Measurements from ENCODE around the gene MAP2K3. TPM values are rescaled to one million over a fixed set of nuclear protein-coding genes. Genes with fewer than 3 reads are reported as not detected.
"Not testable (repeated sequence)": the region's sequence is repeated elsewhere in the genome, so short reads cannot be mapped to it uniquely, and the experiment has no call there.

The MAP2K3 gene
- polyA plus RNA-seq, 1 donor (not counting 4 experiments of a cell fraction or from before 2014, with no cell fraction given) = 22.4 TPM

- dilution Hi-C loops (cut with MboI; ENCODE audit: extremely low pct_ligation_motif_present, low sequenced_read_pairs) = no loop called here
- Histone ChIP-seq H3K36me3 (ENCODE audit: control insufficient read depth in 2 of 2, extremely low read depth in 1 of 2, insufficient read depth in 2 of 2, low read length in 2 of 2) (no peaks in the 10 kb centered on the region), H3K9me1 (ENCODE audit: control insufficient read depth, extremely low read depth, insufficient read depth, low read length) (no peaks in the 10 kb centered on the region), H3K4me1 (ENCODE audit: control insufficient read depth, extremely low read depth, insufficient read depth, low read length) (no peaks in the 10 kb centered on the region), H3K9me3 (ENCODE audit: control insufficient read depth, low read depth, low read length) (peaks cover 2% of the 10 kb centered on the region), H3K27ac (ENCODE audit: control insufficient read depth, insufficient read depth, low read length) (no peak overlapping the region), H4K20me1 (ENCODE audit: control insufficient read depth, extremely low read depth, insufficient read depth, low read length) (no peaks in the 10 kb centered on the region), H3K79me2 (ENCODE audit: control insufficient read depth, insufficient read depth, low read length) (no peaks in the 10 kb centered on the region), H3K27me3 (ENCODE audit: control insufficient read depth, extremely low read depth, insufficient read depth, low read length) (no peaks in the 10 kb centered on the region), H3K9ac (ENCODE audit: control insufficient read depth, extremely low read depth, insufficient read depth, low read length) (no peak overlapping the region), H3K4me3 (ENCODE audit: control insufficient read depth in 2 of 3, extremely low read depth in 1 of 3, insufficient read depth in 2 of 3, low read depth in 1 of 3, low read length in 3 of 3) (no peak overlapping the region), H3K4me2 (ENCODE audit: control insufficient read depth, extremely low read depth, insufficient read depth, low read depth, low read length) (no peak overlapping the region), H2AFZ (ENCODE audit: control insufficient read depth, low read length) (no peak overlapping the region)
- no peak for DNase-seq (ENCODE audit: low read depth, low spot score)
- TF ChIP-seq CTCF (optimal IDR thresholded peaks at IDR 0.05 in 1 of 3, IDR thresholded peaks at IDR 0.05 in 1 of 3, conservative IDR thresholded peaks at IDR 0.05 in 1 of 3; ENCODE audit: extremely low read depth in 1 of 3, insufficient read depth in 2 of 3, low read length in 3 of 3) = no peak
- TF ChIP-seq EZH2 (IDR thresholded peaks at IDR 0.05; ENCODE audit: low read length) = no peak
- FAIRE-seq = no peak
Observed at GRCh38 chr17:21330436-21331160, 46.1 kb downstream of the MAP2K3 start.

- H3K27ac ChIP-seq (ENCODE audit: control insufficient read depth, insufficient read depth, low read length); dilution Hi-C loops (cut with MboI; ENCODE audit: extremely low pct_ligation_motif_present, low sequenced_read_pairs); H4K20me1 ChIP-seq (ENCODE audit: control insufficient read depth, extremely low read depth, insufficient read depth, low read length); H3K36me3 ChIP-seq (ENCODE audit: control insufficient read depth in 2 of 2, extremely low read depth in 1 of 2, insufficient read depth in 2 of 2, low read length in 2 of 2); H3K27me3 ChIP-seq (ENCODE audit: control insufficient read depth, extremely low read depth, insufficient read depth, low read length); H3K9ac ChIP-seq (ENCODE audit: control insufficient read depth, extremely low read depth, insufficient read depth, low read length); DNase-seq (ENCODE audit: low read depth, low spot score); H2AFZ ChIP-seq (ENCODE audit: control insufficient read depth, low read length); H3K9me1 ChIP-seq (ENCODE audit: control insufficient read depth, extremely low read depth, insufficient read depth, low read length); H3K79me2 ChIP-seq (ENCODE audit: control insufficient read depth, insufficient read depth, low read length); H3K9me3 ChIP-seq (ENCODE audit: control insufficient read depth, low read depth, low read length); H3K4me3 ChIP-seq (ENCODE audit: control insufficient read depth in 2 of 3, extremely low read depth in 1 of 3, insufficient read depth in 2 of 3, low read depth in 1 of 3, low read length in 3 of 3); H3K4me1 ChIP-seq (ENCODE audit: control insufficient read depth, extremely low read depth, insufficient read depth, low read length); H3K4me2 ChIP-seq (ENCODE audit: control insufficient read depth, extremely low read depth, insufficient read depth, low read depth, low read length); FAIRE-seq: not testable (repeated sequence)
Observed at GRCh38 chr17:21336541-21337294, 52.2 kb downstream of the MAP2K3 start.

GRCh38 chr17:21337981-21338625, 53.6 kb downstream of the MAP2K3 start:
- H3K9ac ChIP-seq (ENCODE audit: control insufficient read depth, extremely low read depth, insufficient read depth, low read length); dilution Hi-C loops (cut with MboI; ENCODE audit: extremely low pct_ligation_motif_present, low sequenced_read_pairs); H2AFZ ChIP-seq (ENCODE audit: control insufficient read depth, low read length); H3K36me3 ChIP-seq (ENCODE audit: control insufficient read depth in 2 of 2, extremely low read depth in 1 of 2, insufficient read depth in 2 of 2, low read length in 2 of 2); H3K4me3 ChIP-seq (ENCODE audit: control insufficient read depth in 2 of 3, extremely low read depth in 1 of 3, insufficient read depth in 2 of 3, low read depth in 1 of 3, low read length in 3 of 3); DNase-seq (ENCODE audit: low read depth, low spot score); H3K27ac ChIP-seq (ENCODE audit: control insufficient read depth, insufficient read depth, low read length); FAIRE-seq; H3K9me3 ChIP-seq (ENCODE audit: control insufficient read depth, low read depth, low read length); H3K9me1 ChIP-seq (ENCODE audit: control insufficient read depth, extremely low read depth, insufficient read depth, low read length); H3K27me3 ChIP-seq (ENCODE audit: control insufficient read depth, extremely low read depth, insufficient read depth, low read length); H3K4me2 ChIP-seq (ENCODE audit: control insufficient read depth, extremely low read depth, insufficient read depth, low read depth, low read length); H3K4me1 ChIP-seq (ENCODE audit: control insufficient read depth, extremely low read depth, insufficient read depth, low read length); H4K20me1 ChIP-seq (ENCODE audit: control insufficient read depth, extremely low read depth, insufficient read depth, low read length); H3K79me2 ChIP-seq (ENCODE audit: control insufficient read depth, insufficient read depth, low read length): not testable (repeated sequence)
